GM23248 (cell line): ENCODE results near the gene CHADL.

Experiments
- EZH2 ChIP-seq: fragments of 200-600 bp; sonication (generic); IDR thresholded peaks from 2 replicates; pipeline ENCODE4 v1.6.1; 2018; ENCODE audit warnings: antibody characterized with exemption, mild to moderate bottlenecking; ENCODE audit not compliant: insufficient read depth, poor library complexity, severe bottlenecking
- EZH2phosphoT487 ChIP-seq: fragments of 200-600 bp; sonication (generic); IDR thresholded peaks from 2 replicates; pipeline ENCODE4 v1.6.1; 2018; ENCODE audit warnings: antibody characterized with exemption, moderate library complexity, mild to moderate bottlenecking, low read depth; ENCODE audit not compliant: insufficient read depth

DNA sequence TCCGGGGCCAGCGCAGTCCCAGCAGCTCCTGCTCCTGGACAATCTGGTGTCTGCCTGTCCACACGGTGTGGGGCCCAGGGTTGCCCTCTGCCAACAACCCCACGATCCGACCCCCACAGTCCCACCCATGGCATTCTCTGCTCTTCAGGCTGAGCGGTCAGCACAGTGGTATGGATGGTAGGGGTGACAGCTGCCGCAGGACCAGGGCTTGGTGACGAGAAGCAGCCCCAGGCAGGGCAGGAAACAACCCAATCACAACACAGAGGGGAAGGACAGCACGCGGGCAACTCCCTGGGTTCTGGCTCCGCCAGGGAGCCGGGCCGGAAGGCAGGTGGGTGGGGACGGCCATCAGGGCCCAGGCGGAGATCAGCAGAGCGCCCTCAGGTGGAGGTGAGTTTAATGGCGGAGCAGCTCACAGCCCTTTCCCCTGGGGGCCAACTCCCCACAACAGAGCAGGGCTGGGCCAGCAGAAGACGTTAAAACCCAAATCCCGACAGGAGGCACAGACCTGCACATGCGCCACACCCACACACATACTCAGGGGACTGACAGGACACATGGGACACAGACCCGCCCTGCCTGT is 5.3 kb upstream of the CHADL start:
- TF ChIP-seq EZH2 (no peak), EZH2phosphoT487 (no peak)
